SU-DHL-6 (cell line): Measurements from ENCODE around the gene TNS3.

ENCODE experiments used
- H2AFZ ChIP-seq: fragments of 200-600 bp; sonication (generic); 2 replicates; pipeline ENCODE4 v1.6.1; 2014; ENCODE audit warnings: low read depth, mild to moderate bottlenecking, moderate library complexity, mixed read lengths, antibody characterized with exemption, low read length; ENCODE audit not compliant: severe bottlenecking
- H3F3A ChIP-seq: fragments of 200-600 bp; shearing (Covaris generic); 2 replicates; pipeline ENCODE4 v1.6.0; 2016; ENCODE audit warnings: antibody characterized with exemption, mild to moderate bottlenecking; ENCODE audit not compliant: insufficient read depth
- H3K27ac ChIP-seq: fragments of 200-600 bp; sonication (generic); 2 replicates; pipeline ENCODE4 v1.5.1; 2016; ENCODE audit warnings: low read depth, mild to moderate bottlenecking, low read length, moderate library complexity, mixed read lengths
- H3K27me3 ChIP-seq: fragments of 200-600 bp; sonication (generic), shearing (Covaris generic); 2 replicates; pipeline ENCODE4 v1.6.0; 2014; ENCODE audit warnings: mild to moderate bottlenecking, low read length
- H3K36me3 ChIP-seq: fragments of 200-600 bp; sonication (generic); 2 replicates; pipeline ENCODE4 v1.6.1; 2014; ENCODE audit warnings: mild to moderate bottlenecking, low read length, mixed read lengths
- H3K4me2 ChIP-seq: fragments of 300-600, 200-600 bp; shearing (Covaris generic), sonication (generic); 2 replicates; pipeline ENCODE4 v1.6.0; 2014; ENCODE audit warnings: low read length, low read depth, mild to moderate bottlenecking; ENCODE audit not compliant: poor library complexity, severe bottlenecking
- H3K4me3 ChIP-seq: fragments of 200-600 bp; sonication (generic); 2 replicates; pipeline ENCODE4 v1.5.1; 2014; ENCODE audit warnings: antibody characterized with exemption, low read length, mild to moderate bottlenecking, mixed read lengths; ENCODE audit not compliant: insufficient read depth, poor library complexity, severe bottlenecking
- H3K79me2 ChIP-seq: fragments of 200-600 bp; sonication (generic); 2 replicates; pipeline ENCODE4 v1.6.1; 2014; ENCODE audit warnings: mild to moderate bottlenecking, low read length, moderate library complexity; ENCODE audit not compliant: insufficient read depth
- H3K9ac ChIP-seq: fragments of 200-600 bp; sonication (generic); 2 replicates; pipeline ENCODE4 v1.7.0; 2014; ENCODE audit warnings: mild to moderate bottlenecking, low read length
- H3K9me2 ChIP-seq: fragments of 200-600 bp; sonication (generic); replicated peaks from 2 replicates; pipeline ENCODE4 v1.6.1; 2014; ENCODE audit warnings: low read length; ENCODE audit not compliant: insufficient read depth
- H3K9me3 ChIP-seq: fragments of 200-600 bp; sonication (generic); 2 replicates; pipeline ENCODE4 v1.6.1; 2014; ENCODE audit warnings: low read length, mixed read lengths; ENCODE audit not compliant: insufficient read depth
- H4K20me1 ChIP-seq: fragments of 200-600 bp; sonication (generic); 2 replicates; pipeline ENCODE4 v1.6.1; 2014; ENCODE audit warnings: low read depth, mild to moderate bottlenecking, antibody characterized with exemption, low read length, moderate library complexity, mixed read lengths
- CTCF ChIP-seq: fragments of 200-600 bp; sonication (generic); IDR thresholded peaks from one replicate; pipeline ENCODE4 v1.5.1; 2017; ENCODE audit warnings: antibody characterized with exemption, mild to moderate bottlenecking, low read length, moderate library complexity; ENCODE audit not compliant: insufficient read depth, poor library complexity, severe bottlenecking
- EZH2phosphoT487 ChIP-seq: fragments of 200-600 bp; sonication (generic), shearing (Covaris generic); conservative IDR thresholded peaks from 2 replicates; pipeline ENCODE4 v1.6.1; 2018; ENCODE audit warnings: mild to moderate bottlenecking, antibody characterized with exemption, low read length, moderate library complexity, mixed read lengths

The TNS3 gene

GRCh38 chr7:47393406-47393805 is 188.5 kb downstream of the TNS3 start:
- no peaks in the 10 kb centered on the region for H3K9me3 ChIP-seq
- TF ChIP-seq CTCF (no peak), EZH2phosphoT487 (no peak)
- H3K27ac ChIP-seq: no peak overlapping the region
- H3K36me3 ChIP-seq: peaks cover 13% of the 10 kb centered on the region; the same call in 1 of the 2 replicates
- no peaks in the 10 kb centered on the region for H3F3A ChIP-seq
- H3K4me3 ChIP-seq: no peak overlapping the region
- H3K4me2 ChIP-seq: no peak overlapping the region
- H2AFZ ChIP-seq: no peak overlapping the region
- H3K9me2 ChIP-seq: no peaks in the 10 kb centered on the region
- no peak overlapping the region for H3K9ac ChIP-seq
- no peaks in the 10 kb centered on the region for H4K20me1 ChIP-seq
- H3K79me2 ChIP-seq: no peaks in the 10 kb centered on the region
- no peaks in the 10 kb centered on the region for H3K27me3 ChIP-seq

DNA sequence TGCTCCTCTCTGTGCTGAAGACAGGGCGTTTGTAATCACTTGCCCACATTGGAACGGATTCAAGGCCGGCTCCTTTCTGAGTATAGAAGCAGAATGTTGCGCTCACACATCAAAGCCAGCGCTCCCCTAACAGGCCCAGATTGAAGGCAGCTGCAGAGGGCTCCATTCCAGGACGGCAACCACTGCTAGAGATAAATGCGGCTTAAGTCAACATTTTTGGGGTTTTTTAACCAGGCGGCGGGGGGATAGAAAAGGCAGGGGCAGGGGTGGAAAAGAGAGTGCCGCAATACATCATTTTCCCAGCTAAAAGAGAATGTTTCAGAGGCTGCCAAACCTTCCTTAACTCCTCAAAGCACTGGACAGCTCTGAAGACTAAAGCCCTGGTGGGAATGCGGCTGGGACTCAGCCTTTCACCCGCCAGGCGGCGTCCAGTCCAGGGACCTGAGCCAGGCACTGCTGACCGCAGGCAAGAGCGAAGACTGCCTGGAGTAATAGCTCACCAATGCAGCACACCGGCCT is 189.6 kb downstream of the TNS3 start:
- Histone ChIP-seq H3K27ac (no peak overlapping the region), H3K9me3 (no peaks in the 10 kb centered on the region), H3K79me2 (no peaks in the 10 kb centered on the region), H3K36me3 (peaks cover 13% of the 10 kb centered on the region; the same call in 1 of the 2 replicates), H3K4me2 (no peak overlapping the region), H3K9me2 (no peaks in the 10 kb centered on the region), H3K9ac (no peak overlapping the region), H3K4me3 (no peak overlapping the region), H2AFZ (no peak overlapping the region), H3K27me3 (no peaks in the 10 kb centered on the region), H3F3A (no peaks in the 10 kb centered on the region), H4K20me1 (no peaks in the 10 kb centered on the region)
- TF ChIP-seq EZH2phosphoT487 (no peak), CTCF (no peak)

GRCh38 chr7:47391726-47392125 is 190.2 kb downstream of the TNS3 start:
- H3K79me2 ChIP-seq: no peaks in the 10 kb centered on the region
- TF ChIP-seq EZH2phosphoT487 (no peak), CTCF (no peak)
- no peaks in the 10 kb centered on the region for H3K27me3 ChIP-seq
- H3K4me3 ChIP-seq: no peak overlapping the region
- H3K9me2 ChIP-seq: no peaks in the 10 kb centered on the region
- H3K27ac ChIP-seq: no peak overlapping the region
- no peak overlapping the region for H2AFZ ChIP-seq
- no peak overlapping the region for H3K9ac ChIP-seq
- peaks cover 13% of the 10 kb centered on the region; the same call in 1 of the 2 replicates for H3K36me3 ChIP-seq
- no peaks in the 10 kb centered on the region for H3F3A ChIP-seq
- H3K9me3 ChIP-seq: no peaks in the 10 kb centered on the region
- no peaks in the 10 kb centered on the region for H4K20me1 ChIP-seq
- H3K4me2 ChIP-seq: no peak overlapping the region
